ENCODE results near the gene AUP1.

AUP1 gene

DNA sequence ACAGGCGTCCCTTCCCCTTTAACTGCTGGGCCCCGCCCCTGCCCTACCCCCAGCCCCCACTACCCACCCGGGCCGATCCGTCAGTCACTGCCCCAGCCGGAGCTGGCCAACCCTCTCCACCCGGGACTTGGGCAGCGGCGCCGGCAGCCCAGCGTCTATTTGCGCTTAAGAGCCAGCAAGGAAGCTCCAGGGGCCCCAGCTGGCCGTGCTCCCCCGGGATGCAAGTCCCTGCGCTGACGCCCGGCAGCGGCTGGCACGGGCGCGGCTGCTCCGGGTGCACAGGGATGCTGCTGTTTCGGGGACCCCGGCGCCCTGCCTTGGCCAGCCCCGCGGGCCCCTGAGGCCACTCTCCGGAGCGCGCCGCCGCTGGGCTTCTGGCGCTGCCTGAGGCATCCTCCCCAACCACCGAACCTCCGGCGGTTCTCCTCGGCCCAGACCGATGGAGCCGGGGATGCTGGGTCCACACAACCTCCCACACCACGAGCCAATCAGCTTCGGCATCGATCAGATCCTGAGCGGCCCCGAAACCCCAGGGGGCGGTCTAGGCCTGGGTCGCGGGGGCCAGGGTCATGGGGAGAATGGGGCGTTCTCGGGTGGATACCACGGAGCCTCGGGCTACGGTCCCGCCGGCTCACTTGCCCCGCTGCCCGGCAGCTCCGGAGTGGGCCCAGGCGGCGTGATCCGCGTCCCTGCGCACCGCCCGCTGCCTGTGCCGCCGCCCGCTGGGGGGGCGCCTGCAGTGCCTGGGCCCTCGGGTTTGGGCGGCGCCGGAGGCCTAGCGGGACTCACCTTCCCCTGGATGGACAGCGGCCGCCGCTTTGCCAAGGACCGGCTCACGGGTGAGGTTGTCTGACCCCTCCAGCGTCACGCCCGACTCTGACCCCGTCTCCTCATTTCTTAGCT is 14.9 kb downstream of the AUP1 start, which contains the start of gene TLX2:
TSS of gene TLX2 (plus strand) at position 83 of the 903 bp plus-strand sequence. CDS start at position 440, 357 bp downstream.
- no peak for DNase-seq (ENCODE audit: low read depth in 2 of 2)

DNA sequence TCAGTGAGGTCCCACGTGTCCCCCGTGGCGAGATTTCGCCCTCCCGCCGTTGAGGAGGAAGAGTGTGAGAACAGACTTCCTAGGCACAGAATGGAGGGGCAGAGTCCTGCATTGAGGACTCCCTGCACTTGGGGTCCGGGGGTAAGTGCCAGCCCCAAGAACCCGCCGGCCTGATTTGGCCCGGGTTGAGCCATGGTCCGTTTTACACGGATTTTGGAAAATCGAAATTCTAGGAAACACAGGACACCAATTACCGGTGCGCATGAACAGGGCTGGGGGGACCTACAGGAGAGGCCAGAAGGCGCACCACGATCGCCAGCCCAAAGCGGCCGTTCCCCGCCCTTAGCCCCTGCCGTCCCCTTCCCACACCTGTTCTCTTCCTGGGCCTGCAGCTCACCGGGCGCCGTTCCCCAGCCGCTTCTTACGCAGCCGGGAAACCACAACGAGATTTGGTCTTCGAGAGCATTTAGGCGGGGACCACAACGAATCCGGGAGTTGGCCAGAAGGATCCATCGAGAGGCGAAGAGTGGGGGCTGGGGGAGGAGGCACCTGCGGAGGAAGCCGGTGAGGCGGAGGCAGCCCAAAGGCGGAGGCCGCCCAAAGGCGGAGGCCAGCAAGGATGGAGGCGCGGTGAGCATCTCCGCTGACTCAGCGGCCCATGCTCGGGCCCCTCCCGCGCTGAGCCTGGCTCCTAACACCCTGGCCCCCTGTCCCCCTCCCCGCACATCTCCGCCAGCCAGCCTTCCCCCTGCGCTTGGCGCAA is 15.7 kb downstream of the AUP1 start:
- DNase-seq (ENCODE audit: low read depth in 2 of 2) = no peak

DNA sequence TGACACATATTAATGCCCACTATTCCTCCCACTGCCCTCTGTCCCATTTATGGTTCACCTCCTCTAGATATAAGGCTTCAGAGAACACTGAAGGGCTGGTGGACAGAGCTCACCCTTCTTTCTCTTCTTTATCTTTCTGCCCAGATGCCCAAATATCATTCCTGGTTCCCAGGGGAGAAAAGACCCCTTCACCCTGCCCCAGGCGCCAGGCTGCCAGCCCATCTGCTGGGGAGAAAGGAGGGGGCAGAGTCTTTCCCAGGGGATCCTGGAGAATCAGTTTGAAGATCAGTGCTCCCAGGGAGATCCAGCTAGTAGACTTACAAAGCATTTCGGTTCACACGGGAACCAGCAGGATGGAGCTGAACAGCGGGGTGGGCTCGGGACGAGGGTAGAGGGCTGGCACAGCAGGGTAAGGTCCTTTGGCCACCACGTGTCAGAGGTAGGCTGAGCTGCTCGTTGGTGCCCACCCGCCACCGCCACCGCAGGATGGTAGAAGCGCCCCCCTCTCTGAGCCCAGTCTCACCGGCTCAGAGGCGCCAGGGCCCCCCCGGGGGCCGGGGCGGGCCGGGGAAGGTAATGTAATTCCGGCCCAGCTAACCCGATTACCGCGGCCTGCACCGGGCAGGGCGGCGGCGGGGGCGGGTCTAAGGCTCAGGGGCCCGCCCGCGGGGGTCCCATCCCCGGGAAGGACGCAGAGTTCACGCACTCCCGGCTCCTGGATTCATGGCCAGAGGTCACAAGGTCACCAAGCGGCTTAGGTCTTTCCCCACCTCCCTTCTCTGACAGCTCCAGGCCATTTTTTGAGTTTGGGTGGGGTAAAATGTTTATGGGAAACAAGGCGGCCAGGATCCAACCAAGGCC is 16.5 kb downstream of the AUP1 start:
- no peak for DNase-seq (ENCODE audit: low read depth in 2 of 2)

DNA sequence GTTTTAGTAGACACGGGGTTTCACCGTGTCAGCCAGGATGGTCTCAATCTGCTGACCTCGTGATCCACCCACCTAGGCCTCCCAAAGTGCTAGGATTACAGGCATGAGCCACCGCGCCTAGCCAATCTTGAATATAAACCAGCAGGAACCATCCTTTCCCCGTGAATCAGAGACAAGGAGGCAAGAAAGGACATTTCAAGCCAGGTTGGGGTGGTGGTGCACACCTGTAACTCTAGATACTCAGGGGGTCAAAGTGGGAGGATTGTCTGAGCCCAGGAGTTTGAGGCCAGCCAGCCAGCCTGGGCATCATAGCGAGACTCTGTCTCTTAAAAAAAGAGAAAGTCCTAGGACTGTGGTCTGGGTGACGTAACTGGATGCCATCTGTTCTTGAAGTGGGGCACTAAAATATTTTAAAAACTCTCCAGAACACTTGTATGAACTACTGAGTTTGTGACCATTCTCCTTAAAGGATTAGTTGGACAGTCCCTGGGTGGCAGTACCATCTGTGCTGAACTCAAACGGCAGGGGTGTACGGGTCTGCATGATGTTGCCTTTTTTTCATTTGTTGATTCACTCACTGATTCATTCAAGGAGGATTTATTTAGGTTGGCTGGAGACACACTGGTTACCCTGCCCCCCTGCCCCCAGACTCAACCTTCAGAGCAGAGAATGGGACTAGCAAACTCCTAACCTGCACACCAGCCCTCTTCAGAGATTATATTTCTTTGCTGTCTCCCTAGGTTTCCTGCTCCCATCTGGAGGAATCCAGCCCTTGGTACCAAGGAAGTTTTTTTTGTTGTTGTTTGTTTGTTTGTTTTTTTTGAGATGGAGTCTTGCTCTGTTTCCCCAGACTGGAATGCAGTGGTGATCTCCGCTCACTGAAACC is 18.2 kb downstream of the AUP1 start:
- no peak for DNase-seq (ENCODE audit: low read depth in 2 of 2)

DNA sequence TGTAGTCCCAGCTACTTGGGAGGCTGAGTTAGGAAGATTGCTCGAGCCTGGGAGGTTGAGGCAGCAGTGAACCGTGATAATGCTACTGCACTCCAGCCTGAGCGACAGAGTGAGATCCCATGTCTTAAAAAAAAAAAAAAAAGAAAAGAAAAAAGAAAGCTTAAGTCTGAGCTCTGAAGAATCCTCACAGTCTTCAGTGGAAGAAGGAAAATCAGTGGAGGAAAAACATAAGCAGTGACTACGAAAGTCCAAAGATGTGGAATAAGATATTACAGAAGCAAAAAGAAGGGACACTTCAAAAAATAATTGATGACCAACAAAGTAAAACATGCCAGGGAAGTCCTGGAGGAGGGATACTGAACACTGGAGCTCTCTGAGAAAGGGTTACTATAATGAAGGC is 19.2 kb downstream of the AUP1 start:
- DNase-seq (ENCODE audit: low read depth in 2 of 2) = no peak

DNA sequence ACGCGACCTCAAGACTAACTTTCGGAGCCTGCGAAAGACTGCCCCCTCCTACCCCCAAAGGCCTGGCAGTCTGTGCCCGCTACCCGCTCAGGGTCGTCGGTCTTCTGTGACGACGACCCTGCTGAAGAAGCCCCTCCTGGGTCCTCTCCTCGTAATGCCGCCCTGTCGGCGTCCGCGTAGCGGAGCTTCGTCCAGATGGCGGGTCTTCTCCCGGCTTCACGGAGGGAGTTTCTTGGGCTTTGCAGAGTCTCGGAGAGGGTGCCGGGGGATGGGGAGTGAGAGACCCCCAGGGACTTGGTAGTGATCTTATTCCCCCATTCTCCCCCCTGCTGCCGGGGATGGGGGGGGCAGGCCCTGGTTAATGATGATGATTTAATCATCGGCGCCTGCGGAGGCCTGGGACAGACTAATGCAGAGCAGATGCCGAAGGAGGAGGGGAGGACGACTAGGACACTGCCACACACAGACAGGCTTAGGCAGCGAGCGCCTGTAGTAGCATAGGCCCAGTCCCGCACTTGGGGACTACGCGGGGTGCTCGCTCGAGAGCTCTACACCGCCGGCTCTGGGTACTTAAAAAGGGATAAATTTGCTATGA is 21.5 kb downstream of the AUP1 start:
- DNase-seq (ENCODE audit: low read depth in 2 of 2) = no peak

DNA sequence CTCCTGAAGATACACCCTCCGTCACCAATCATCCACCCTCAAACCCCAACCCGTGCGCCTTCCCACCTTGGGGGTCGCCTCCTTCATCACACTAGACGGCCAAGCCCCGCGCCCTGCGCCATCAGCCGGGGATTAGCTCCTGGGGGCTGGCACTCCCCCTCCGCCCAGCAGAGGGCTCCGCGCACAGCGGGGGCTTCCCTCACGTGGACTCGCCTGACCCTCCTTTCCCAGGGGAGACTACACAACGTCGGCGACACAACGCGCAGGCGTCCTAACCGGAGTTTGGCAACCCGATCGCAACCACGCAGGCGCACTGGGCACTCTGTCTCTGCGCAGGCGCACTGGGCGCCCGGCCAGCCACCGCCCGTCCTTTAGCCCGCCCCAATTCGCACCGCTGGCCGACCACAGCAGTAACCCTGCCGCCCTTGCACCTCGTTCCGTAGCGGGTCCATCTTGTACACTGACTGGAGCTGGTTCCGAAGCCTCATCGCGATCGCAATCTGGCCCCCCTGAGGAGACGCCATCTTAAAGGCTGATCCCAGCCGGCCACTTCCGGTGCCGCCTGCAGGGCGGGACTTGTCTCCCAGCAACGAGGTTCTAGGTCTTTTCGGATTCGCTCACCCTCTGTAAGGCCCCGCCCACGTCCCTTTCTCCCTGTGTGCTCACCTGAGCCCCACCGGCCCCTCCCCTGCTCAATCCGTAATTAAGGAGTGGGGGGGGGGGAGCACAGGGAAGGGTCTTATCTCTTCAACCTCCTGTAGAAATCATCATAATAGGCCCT is 22.2 kb downstream of the AUP1 start, which contains the start of gene PCGF1:
TSS of gene PCGF1 (minus strand) at position 551 of the 781 bp plus-strand sequence. CDS start at position 524, 27 bp downstream.
- peak; percentile 94 to 99 for DNase-seq (ENCODE audit: low read depth in 2 of 2)

DNA sequence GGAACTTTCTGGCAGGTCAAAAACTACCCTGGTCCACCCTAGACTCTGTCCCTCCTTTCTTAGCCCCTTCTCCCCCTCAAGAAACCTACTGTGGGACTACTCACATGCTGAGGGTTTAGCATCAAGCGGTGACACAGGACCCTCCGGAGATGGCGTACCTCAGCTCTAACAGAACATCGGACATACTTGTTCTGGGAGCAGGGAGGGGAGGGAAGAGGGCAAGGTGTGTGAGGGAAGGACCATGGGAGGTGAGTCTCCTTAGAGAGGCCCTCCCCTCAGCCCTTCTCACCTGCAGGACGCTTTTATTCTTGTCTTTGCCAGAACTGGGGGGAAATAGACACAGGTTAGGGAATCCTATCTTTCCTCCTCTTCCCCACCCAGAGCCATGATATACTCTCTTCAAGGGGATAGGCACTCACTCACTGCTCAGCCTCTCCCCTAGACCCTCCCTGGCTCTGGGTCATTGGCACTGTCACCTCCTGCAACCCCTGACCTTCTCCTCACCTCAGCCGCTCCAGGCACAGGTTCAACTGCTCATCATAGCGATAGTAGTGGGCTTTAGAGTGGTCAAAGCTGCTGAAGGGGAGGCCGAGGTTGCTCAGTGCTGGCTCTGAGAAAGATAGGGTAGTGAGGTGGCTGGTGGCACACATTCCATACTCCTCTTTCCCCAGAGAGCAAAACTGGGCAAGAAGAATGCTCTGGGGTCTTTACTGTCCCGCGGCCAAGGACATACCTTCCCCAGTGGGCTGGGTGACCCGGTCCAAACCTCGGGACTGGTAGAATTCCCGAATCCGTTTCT is 23.9 kb downstream of the AUP1 start:
- DNase-seq (ENCODE audit: low read depth in 2 of 2) = no peak

DNA sequence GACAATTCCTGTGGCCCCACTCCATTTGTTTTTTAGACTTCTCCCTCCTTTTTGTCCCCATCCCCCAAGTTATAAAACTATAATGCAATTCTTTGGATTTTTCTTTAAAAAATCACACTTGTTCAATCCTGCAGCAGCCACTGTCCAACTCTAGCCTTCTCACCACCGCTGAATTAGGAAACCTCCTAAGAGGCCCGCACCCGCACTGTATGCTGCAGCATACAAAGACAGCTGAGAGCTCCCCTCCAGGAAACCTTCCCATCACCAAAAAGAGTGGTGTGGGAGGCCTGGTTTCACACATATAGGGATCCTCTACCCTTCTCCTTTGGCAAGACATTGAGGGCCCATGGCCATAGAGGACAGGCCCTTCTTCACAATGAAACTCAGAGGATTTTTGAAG is 24.9 kb downstream of the AUP1 start:
- DNase-seq (ENCODE audit: low read depth in 2 of 2) = no peak

DNA sequence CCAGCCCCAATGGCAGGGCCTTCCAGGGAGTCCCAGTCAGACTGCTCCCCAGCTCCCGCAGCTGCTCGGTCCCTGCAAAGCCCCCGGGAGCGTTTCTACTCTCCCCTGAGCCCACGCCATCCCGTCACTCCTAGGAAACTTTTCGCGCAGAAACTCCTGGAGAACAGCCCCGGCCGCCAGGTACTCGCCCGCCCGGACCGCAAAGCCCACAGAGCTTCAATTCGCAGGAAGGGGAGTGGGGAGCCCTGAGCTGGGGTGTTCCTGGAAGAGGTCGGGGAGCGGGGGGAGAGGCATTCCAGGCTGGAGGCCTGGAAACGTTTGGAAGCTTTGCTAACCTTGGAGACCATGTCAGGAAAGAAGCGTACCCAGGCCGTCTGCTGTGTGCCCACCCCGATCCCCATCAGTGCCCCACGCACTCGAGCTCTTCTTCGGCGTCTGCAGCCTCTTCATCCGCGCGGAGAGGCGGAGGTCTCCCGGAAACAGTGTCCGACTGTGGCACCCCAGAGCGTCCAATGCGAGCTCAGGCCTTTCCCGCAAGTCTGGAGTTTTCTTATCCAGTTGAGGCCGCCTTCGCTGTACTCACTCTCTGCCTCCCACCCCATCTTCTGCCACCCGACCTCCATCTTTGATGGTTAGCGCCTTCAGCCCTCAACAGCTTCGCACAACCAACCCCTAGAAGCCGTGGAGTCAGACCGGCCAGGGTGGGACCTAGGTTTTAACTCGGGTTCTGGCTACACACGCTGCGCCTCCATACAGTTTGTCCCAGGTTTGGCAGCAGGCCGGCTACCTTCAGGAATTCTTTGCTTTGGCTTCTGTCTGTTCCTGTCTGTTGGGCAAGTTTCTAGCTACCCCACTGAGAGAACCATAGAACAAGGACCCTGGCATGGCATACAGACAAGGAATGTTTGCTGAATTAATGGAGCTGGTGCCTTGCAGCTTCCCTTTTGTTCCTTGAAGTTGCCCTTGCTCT is 25.7 kb downstream of the AUP1 start:
- no peak for DNase-seq (ENCODE audit: low read depth in 2 of 2)

DNA sequence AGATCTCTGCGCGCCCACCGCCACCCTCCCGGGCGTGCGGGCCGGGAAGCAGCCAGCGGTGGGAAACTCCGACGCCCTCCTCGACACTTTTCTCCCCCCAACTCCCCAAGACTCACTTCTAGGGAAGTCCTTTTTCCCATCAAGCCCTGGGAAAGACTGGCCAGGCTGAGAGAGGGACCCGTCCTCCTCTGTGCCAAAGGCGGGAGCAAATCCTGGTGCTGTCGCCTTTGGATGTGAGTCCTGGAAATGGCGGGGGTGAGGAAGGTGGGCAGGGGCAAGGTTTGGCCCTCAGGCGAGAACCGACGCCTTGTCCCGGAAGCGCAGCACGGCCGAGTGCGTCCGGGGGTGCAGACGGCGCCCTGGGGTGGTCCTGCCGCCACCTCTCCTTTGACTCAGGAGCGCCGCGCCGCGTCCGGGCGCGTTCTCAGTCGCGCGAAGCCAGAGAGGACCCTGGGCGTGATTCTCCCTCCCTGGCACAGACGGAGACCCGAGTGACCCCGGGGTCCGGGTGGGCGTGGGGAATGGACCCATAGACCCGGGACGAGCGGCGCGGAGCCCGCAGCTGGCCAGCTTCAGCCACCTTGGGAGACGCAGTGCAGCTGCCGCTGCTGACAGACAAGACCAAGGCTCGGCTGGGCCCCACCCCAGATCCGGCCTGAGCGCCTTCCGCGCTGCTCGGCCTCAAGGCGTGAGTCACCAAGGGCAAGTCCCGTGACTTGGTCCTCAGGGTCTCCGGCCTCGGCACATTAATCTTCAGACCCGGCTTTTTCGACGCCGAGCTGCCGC is 26.6 kb downstream of the AUP1 start:
- DNase-seq (ENCODE audit: low read depth in 2 of 2) = no peak

DNA sequence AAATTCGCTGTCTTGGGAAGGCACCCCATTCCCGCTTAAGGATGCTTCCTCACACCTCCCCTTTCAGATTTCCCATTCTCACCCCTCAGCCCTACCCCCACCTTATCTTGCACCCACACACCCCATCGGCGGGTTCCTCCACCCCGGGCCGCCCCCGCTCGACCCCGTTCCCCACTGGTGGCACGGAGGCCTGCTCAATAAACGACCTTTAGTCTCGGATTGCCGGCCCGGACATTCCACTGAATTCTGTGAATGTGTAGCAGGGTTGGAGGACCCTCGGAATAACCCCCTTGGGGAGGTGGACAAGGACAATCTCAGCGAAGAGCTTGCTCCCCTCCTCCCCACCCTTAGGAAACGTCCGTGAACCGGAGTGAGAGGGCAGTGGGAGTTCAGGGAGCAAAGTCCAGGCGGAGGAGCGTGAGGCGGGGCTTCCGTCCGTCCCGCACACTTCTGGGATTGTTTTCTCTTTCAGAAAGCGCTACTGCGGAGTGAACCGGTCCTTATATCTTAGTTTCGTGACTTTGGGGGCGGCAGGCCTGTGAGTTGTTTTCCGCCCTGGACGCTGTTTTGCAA is 27.3 kb downstream of the AUP1 start:
- no peak for DNase-seq (ENCODE audit: low read depth in 2 of 2)

DNA sequence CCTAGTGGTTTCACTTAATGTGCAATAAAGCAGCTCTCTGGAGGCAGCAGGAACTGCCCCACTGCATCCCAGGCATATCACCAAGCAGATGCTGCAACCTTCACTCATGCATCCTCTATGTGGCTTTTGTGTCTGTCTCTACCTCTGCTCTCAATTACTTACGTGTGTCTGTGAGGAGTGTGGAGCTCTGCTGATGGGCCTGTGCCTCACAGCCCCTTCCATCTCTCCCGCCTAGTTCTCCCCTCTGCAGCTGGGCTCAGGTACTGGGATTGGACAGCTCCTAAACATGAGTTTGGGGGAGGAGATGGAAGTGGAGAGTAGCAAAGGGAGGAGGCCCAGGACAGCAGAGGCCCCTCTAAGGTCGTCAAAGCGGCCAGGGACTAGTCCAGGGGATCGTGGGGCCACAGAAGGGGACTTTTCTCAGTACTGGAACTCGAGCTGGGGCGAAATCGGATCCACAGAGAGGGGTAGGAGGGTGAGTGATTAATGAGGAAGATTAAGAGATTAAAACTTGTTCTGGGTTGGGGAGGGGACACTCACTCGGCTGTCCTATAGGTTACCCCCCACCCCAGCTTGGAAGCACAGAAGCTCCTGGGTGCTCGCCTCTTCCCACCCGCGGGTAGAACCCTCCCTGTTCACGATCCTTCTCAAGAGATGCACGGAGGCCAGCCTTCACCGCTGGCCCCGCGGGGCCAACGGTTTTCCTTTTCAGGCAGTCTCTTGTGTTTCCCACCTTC is 28.0 kb downstream of the AUP1 start:
- no peak for DNase-seq (ENCODE audit: low read depth in 2 of 2)

DNA sequence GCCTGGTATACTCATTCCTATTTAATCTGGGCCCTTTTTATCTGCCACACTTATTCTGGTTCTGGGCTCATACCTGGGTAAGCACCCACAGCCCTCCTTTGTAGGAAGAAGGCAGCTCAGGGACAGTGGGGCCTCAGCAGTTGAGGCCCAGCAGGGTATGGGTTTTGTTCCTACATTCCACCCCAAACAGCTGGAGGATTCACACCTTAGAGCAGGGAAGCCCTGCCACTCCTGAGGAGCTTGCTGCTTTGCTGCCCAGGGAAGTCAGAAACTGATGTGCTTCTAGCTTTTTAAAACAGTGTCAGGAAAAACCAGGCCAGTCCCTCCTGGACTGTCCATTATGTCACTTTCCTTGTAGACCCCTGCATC is 28.9 kb downstream of the AUP1 start:
- DNase-seq (ENCODE audit: low read depth in 2 of 2) = no peak

DNA sequence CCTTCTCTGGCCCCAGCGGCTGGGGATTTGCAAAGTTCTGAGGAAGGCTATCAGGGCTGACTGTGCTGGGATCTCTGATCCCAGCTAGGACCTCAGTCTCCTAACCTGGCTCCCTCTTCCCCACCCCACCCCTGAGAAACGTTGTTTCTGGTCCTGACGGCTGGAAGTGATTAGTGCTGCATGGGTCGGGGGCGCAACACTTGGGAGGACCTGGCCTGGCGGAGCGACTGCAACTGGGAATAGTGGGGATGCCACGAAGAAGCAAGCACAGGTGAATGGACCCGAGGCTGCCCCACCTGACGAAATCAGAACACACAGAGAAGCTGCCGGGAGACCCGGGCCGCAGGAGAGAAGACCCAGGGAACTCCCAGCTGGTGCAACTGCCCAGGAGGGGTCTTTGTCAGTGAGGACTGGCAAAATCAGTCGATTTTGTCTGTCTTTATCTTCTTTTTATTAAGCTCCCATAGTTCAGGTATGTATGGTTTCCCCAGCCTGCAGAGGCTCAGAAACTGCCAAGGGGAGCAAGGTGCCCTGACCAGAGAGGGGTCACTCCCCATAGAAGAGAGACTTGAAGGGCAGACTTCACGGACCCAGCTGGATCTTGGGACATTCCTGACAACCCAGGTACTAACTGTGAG is 29.4 kb downstream of the AUP1 start:
- DNase-seq (ENCODE audit: low read depth in 2 of 2) = no peak

Data from stimulated activated CD4-positive, alpha-beta T cell treated with anti-CD3 and anti-CD28 coated beads, Interleukin-1b, Interleukin-23, amount 100 ng/mL, for 1 hour (primary cell).